ENCODE measurements around the gene AP2M1. TPM values are rescaled to one million over a fixed set of nuclear protein-coding genes. Genes with fewer than 3 reads are reported as not detected.
A peak's percentile ranks its signal among the peaks of the same experiment; 100 is the strongest.

AP2M1 gene
- total and polyA plus RNA-seq, 2 of the 13 experiments (the other 11 are each of a cell fraction or from before 2014, with no cell fraction given) = 126 to 146 TPM

DNA sequence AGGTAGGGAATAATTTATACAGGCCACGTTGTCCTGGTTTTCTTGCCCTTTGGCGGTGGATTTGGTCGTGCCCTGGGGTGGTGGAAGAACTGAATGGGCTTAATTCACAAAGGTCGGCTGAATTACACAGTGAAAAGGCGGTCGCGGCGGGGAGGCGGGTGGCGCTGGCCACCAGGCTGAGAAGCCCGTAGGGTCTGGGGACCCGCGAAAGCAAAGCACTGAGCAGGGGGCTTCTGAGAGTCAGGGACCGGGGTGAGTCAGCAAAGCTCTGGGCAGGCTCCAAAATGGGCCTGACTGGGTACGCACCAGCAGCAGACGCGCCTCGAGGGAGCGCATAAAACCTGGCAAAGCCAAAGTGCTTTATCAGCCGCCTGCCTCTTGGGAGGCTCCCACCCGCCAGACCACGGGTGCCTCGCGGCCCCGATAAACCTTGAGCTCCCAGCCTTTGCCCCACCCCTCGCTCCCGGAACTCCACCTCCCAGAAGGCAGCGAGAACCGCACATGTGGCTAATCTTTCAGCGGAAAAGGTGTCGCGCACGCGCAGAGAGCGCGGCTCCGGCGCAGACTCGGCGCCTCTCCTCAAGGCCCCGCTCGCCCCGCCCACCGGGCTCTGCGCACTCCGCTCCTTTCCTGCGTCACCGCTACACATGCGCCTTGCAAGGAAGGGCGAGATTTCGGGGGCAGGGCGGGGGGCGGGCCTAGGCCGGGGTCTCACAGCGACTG is 11.0 kb downstream of the AP2M1 start (continued):
- TF ChIP-seq, protein P1, sequence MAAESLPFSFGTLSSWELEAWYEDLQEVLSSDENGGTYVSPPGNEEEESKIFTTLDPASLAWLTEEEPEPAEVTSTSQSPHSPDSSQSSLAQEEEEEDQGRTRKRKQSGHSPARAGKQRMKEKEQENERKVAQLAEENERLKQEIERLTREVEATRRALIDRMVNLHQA (CRISPR knock-in tag; IDR thresholded peaks at IDR 0.05) = no peak
- TF ChIP-seq SYNCRIP (IDR thresholded peaks at IDR 0.05; ENCODE audit: insufficient read depth, low read depth, low read length) = no peak
- TF ChIP-seq, protein P2, sequence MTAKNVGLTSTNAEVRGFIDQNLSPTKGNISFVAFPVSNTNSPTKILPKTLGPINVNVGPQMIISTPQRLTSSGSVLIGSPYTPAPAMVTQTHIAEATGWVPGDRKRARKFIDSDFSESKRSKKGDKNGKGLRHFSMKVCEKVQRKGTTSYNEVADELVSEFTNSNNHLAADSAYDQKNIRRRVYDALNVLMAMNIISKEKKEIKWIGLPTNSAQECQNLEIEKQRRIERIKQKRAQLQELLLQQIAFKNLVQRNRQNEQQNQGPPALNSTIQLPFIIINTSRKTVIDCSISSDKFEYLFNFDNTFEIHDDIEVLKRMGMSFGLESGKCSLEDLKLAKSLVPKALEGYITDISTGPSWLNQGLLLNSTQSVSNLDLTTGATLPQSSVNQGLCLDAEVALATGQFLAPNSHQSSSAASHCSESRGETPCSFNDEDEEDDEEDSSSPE (CRISPR knock-in tag; IDR thresholded peaks at IDR 0.05) = peak; percentile 71
- TF ChIP-seq NFKB2 (CRISPR knock-in tag; IDR thresholded peaks at IDR 0.05; ENCODE audit: borderline replicate concordance) = peak; percentile 57; the same call in 1 of the 2 replicates
- peak; percentile 77 for TF ChIP-seq KAT8 (CRISPR knock-in tag; IDR thresholded peaks at IDR 0.05)
- no peak for TF ChIP-seq SMAD9 (CRISPR knock-in tag; IDR thresholded peaks at IDR 0.05)
- TF ChIP-seq FOXA3 (CRISPR knock-in tag; IDR thresholded peaks at IDR 0.05) = peak; percentile 27; the same call in 1 of the 2 replicates
- TF ChIP-seq ZNF549 (CRISPR knock-in tag; IDR thresholded peaks at IDR 0.05) = no peak
- TF ChIP-seq ZNF484 (CRISPR knock-in tag; IDR thresholded peaks at IDR 0.05; ENCODE audit: borderline replicate concordance, low read depth) = no peak
- TF ChIP-seq, protein P3, sequence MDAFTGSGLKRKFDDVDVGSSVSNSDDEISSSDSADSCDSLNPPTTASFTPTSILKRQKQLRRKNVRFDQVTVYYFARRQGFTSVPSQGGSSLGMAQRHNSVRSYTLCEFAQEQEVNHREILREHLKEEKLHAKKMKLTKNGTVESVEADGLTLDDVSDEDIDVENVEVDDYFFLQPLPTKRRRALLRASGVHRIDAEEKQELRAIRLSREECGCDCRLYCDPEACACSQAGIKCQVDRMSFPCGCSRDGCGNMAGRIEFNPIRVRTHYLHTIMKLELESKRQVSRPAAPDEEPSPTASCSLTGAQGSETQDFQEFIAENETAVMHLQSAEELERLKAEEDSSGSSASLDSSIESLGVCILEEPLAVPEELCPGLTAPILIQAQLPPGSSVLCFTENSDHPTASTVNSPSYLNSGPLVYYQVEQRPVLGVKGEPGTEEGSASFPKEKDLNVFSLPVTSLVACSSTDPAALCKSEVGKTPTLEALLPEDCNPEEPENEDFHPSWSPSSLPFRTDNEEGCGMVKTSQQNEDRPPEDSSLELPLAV (CRISPR knock-in tag; conservative IDR thresholded peaks at IDR 0.05; ENCODE audit: low read depth) = no peak
- 0 out of 2 replicates have a peak, but pooled peaks have one; percentile 21 for TF ChIP-seq ZBTB42 (CRISPR knock-in tag; IDR thresholded peaks at IDR 0.05)
- TF ChIP-seq, protein P4, sequence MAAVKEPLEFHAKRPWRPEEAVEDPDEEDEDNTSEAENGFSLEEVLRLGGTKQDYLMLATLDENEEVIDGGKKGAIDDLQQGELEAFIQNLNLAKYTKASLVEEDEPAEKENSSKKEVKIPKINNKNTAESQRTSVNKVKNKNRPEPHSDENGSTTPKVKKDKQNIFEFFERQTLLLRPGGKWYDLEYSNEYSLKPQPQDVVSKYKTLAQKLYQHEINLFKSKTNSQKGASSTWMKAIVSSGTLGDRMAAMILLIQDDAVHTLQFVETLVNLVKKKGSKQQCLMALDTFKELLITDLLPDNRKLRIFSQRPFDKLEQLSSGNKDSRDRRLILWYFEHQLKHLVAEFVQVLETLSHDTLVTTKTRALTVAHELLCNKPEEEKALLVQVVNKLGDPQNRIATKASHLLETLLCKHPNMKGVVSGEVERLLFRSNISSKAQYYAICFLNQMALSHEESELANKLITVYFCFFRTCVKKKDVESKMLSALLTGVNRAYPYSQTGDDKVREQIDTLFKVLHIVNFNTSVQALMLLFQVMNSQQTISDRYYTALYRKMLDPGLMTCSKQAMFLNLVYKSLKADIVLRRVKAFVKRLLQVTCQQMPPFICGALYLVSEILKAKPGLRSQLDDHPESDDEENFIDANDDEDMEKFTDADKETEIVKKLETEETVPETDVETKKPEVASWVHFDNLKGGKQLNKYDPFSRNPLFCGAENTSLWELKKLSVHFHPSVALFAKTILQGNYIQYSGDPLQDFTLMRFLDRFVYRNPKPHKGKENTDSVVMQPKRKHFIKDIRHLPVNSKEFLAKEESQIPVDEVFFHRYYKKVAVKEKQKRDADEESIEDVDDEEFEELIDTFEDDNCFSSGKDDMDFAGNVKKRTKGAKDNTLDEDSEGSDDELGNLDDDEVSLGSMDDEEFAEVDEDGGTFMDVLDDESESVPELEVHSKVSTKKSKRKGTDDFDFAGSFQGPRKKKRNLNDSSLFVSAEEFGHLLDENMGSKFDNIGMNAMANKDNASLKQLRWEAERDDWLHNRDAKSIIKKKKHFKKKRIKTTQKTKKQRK (IDR thresholded peaks at IDR 0.05; ENCODE audit: low read length) = no peak
- TF ChIP-seq, protein P5, sequence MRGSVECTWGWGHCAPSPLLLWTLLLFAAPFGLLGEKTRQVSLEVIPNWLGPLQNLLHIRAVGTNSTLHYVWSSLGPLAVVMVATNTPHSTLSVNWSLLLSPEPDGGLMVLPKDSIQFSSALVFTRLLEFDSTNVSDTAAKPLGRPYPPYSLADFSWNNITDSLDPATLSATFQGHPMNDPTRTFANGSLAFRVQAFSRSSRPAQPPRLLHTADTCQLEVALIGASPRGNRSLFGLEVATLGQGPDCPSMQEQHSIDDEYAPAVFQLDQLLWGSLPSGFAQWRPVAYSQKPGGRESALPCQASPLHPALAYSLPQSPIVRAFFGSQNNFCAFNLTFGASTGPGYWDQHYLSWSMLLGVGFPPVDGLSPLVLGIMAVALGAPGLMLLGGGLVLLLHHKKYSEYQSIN (CRISPR knock-in tag; IDR thresholded peaks at IDR 0.05; ENCODE audit: borderline replicate concordance) = no peak
- TF ChIP-seq TAF1 (CRISPR knock-in tag; IDR thresholded peaks at IDR 0.05) = peak; percentile 43; the same call in 1 of the 2 replicates
- TF ChIP-seq, protein P6, sequence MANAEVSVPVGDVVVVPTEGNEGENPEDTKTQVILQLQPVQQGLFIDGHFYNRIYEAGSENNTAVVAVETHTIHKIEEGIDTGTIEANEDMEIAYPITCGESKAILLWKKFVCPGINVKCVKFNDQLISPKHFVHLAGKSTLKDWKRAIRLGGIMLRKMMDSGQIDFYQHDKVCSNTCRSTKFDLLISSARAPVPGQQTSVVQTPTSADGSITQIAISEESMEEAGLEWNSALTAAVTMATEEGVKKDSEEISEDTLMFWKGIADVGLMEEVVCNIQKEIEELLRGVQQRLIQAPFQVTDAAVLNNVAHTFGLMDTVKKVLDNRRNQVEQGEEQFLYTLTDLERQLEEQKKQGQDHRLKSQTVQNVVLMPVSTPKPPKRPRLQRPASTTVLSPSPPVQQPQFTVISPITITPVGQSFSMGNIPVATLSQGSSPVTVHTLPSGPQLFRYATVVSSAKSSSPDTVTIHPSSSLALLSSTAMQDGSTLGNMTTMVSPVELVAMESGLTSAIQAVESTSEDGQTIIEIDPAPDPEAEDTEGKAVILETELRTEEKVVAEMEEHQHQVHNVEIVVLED (CRISPR knock-in tag; IDR thresholded peaks at IDR 0.05; ENCODE audit: borderline replicate concordance) = peak; percentile 80; the same call in 1 of the 2 replicates
- TF ChIP-seq, protein P7, sequence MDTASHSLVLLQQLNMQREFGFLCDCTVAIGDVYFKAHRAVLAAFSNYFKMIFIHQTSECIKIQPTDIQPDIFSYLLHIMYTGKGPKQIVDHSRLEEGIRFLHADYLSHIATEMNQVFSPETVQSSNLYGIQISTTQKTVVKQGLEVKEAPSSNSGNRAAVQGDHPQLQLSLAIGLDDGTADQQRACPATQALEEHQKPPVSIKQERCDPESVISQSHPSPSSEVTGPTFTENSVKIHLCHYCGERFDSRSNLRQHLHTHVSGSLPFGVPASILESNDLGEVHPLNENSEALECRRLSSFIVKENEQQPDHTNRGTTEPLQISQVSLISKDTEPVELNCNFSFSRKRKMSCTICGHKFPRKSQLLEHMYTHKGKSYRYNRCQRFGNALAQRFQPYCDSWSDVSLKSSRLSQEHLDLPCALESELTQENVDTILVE (CRISPR knock-in tag; IDR thresholded peaks at IDR 0.05) = no peak
- no peak for TF ChIP-seq ZNF10 (CRISPR knock-in tag; IDR thresholded peaks at IDR 0.05; ENCODE audit: borderline replicate concordance, low read depth)
- TF ChIP-seq POLR2G (IDR thresholded peaks at IDR 0.05; ENCODE audit: low read depth, low read length) = peak; percentile 94
